CD4-positive, alpha-beta T cell treated with Interleukin-4 for 1 hour (primary cell): ENCODE data around the gene MCAT.

Experiments used
- DNase-seq, 2 donors: peaks; one replicate each; pipeline ENCODE4 v3.0.0-alpha.2; 2020 to 2022

MCAT gene, protein sequence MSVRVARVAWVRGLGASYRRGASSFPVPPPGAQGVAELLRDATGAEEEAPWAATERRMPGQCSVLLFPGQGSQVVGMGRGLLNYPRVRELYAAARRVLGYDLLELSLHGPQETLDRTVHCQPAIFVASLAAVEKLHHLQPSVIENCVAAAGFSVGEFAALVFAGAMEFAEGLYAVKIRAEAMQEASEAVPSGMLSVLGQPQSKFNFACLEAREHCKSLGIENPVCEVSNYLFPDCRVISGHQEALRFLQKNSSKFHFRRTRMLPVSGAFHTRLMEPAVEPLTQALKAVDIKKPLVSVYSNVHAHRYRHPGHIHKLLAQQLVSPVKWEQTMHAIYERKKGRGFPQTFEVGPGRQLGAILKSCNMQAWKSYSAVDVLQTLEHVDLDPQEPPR

DNA sequence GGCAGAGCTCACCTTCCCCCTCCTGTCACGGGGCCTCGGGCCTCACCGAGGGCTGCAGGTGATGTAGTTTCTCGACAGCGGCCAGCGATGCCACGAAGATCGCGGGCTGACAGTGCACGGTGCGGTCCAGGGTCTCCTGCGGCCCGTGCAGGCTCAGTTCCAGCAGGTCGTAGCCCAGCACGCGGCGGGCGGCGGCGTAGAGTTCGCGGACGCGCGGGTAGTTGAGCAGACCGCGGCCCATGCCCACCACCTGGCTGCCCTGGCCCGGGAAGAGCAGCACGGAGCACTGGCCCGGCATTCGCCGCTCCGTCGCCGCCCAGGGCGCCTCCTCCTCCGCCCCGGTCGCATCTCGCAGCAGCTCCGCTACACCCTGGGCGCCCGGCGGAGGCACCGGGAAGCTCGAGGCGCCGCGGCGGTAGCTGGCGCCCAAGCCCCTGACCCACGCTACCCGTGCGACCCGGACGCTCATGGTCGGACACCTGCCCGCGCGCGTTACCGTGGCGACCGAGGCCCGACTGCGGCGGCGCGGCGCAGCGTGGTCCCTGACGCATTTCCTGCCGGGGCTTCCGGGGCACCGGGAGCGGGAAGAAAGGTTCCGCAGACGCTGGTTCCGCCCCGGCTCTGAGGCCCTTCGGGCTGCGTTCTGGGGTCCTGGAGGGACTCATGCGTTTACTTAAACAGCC is at the start of gene MCAT:
Gene MCAT, minus strand, starts transcription at position 519 of the 683 bp plus-strand sequence. Its CDS starts 50 bp downstream, at position 469.
- DNase-seq: peak; percentile 79 to 84

DNA sequence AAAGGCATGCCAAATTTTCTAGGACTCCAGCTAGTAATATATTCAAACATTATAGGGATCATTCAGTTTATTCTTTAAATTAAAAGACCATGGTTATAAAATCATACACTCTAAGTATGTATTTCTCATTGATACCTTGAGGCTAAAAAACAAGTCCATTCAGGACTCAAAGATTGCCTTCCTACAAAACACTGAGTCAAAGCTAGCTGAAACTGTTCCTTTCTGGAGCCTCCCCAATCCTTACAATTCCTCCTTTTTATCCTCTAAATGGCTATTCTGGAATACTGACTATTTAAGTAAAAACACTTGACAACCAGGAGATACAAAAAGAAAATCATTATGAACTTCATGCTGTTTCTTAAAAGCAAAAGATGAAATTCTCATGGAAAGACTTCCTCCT is 48.6 kb upstream of the MCAT start:
- no peak for DNase-seq

DNA sequence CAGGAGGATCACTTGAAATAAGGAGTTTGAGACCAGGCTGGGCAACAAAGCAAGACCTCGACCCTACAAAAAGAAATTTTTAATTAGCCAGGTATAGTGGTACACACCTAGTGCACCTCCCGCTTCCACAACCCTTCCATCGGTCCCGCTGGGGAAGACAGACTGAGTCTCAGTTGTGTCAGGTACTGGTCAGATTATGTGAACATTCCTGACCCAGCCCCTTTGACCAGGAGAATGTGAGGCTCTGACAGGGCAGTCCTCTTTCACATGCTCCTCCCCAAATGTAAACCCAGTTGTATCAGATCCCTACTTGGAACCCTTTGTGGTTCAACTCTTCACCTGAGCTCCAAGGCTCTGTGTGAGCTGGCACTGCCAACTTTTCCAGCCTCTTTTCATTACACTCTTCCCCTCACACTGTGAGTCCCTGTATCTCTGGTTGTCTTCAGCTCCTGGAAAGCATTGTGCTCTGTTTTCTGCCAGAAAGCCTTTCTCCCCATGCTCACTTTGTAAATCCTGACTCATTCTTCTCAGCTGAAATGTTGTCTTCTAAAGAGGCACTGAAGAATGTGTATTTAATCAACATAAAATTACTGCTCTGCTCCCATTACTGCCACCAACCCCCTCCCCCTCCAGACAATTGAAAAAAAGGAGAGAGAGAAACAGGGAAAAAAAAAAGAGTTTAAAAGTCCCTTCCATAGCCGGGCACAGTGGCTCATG is 45.8 kb upstream of the MCAT start:
- no peak for DNase-seq

DNA sequence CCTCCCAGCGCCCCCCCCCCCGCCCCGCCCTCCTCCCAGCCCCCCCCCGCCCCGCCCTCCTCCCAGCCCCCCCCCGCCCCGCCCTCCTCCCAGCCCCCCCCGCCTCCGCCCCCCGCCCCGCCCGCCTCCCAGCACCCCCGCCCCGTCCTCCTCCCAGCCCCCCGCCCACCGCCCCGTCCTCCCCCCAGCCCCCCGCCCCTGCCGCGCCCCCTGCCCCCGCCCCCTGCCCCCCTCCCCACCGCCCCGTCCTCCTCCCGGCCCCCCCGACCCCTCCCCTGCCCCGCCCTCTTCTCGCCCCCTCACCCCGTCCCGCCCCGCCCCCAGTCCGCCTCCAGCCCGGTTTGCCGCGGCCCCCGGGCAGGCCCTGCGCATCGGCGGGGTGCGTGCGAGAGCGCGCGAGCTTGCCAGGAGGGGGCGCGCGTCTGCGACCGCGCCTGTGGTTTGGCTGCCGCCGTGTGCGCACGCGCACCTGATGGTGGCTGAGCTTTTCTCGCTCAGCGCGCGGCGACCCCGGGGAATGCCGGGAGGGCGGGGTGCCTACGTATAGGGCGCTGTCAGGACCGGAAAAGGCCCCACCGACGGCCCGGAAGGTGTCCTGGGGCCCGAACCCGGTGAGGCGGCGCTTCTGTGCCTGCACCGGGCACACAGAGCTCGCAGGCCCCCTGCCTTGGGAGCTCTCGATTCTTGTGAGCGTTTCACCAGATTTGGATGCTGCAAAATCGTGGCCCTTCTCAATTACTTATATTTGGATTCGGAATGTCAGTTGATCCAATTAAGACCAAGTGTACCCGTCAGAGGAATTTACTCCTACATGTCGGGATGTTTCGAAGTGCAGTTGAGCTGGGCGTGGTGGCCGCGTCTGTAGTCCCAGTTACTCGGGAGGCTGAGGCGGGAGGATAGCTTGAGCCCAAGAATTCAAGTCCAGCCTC is 44.2 kb upstream of the MCAT start:
- peak; percentile 97 for DNase-seq

DNA sequence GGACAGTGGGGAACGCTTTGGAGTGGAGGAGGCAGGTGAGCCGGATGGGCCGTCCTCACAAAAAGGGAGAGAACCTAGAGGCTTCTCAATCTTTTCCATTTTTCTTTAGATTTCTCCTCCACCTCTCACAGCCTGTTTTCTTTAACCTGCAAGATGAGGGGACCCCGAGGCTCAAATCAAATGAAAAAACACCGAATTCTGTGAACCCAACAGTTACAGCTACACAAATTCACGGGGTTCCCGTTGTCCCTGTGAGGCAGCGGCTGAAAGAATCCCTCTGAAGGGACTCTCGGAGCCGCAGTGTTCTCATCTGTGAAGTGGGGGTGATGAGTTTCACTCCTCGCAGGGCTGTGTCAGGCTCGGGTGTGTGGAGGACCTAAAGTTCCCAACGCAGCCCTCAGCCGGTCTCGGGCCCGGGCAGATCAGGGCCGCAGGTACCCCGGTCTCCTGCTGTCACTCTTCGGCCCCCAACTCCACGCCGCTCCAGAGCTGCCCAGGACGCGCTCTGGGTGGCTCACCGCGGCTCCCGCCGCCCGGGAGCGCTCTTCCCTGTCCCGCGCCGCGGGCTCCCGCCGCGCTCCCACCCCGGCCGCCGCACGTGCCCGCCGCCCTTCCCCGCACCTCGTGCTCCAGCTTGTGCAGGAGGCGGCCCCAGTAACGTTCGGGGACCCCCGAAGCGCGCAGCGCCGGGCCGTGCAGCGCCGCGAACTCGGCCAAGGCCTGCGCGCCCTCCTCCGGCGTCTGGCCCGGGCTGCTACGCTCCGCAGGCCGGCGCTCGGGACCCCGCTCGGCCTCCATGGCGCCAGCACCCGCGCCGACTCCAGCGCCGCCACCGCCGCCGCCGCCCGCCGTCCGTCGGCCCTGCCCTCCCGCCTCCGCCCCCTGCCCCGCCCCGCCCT is 43.3 kb upstream of the MCAT start, which contains the start of gene TTLL12:
Gene TTLL12, minus strand, starts transcription at position 863 of the 899 bp plus-strand sequence. Its CDS starts 65 bp downstream, at position 798.
- peak; percentile 58 to 61 for DNase-seq

DNA sequence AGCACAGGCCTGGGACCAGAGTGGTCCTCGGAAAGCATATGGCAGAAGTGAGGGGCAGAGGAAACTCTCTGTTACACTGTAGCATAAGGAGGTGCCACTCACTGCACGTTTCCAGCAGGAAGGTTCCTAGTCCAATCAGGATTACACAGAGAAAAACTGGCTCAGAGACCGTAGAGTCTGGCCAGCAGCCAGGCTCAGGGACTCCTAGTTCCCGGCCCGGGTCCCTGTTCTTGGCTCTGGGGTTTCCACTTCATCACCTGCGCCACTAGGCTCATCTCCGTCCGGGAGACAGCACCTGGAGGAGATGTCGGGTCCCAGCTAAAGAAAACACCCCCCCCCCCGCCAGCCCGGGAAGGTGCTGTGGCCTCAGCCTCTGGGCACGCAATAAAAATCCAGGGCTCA is 42.7 kb upstream of the MCAT start:
- no peak for DNase-seq

DNA sequence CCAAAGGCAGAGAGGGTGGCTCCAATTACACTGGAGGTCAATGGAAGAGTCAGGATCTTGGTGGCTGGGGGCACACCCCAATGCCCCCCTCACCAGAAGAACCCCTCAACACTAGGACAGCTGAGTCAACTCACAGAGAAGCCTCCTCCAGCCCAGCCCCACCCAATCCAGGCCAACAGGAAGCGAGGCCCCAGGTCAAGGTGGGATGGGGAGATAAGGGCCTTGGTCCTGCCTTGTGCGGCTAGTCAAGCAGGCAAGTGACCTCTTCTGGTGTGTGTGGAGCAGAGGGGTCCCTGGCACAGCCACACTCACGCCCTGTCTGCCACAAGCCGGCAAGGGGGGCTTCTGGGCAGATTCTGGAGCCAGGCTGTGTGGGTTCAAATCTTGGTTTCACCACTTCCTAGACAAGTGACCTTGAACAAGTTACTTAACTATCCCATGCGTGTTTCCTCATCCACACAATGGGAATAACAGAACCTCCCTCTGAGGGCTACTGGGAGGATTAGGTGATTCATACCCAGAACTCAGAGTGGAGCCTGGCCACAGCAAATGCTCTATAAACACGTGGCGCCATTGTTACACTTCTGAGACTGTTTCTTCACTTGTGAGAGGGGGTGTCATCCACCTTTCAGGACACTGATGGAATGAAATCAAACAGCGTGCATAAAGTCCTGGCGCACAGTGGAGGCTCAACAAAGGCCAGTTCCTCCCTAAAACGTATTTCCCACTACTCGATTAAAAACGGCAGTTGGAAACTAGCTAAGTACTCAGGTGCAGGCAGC is 40.5 kb upstream of the MCAT start:
- DNase-seq: no peak

DNA sequence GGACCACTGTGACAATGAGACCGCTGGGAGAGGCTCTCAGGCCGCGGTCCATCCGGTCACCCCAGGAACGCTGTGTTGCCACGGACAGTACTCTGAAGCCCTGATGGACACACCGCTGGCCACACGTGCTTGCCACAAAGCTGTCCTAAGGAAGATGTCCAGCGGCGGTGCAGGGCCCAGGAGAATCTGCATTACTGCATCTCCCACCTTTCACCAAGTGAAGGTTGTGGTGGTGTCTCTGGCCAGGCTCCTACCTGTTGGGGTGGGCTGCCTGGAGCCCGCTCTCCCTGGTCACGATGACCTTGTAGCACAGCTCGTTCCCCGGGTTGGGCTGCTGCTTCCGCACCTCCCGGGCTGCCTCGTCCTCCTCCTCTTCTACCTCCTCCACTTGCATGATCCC is 39.5 kb upstream of the MCAT start:
- DNase-seq: no peak

DNA sequence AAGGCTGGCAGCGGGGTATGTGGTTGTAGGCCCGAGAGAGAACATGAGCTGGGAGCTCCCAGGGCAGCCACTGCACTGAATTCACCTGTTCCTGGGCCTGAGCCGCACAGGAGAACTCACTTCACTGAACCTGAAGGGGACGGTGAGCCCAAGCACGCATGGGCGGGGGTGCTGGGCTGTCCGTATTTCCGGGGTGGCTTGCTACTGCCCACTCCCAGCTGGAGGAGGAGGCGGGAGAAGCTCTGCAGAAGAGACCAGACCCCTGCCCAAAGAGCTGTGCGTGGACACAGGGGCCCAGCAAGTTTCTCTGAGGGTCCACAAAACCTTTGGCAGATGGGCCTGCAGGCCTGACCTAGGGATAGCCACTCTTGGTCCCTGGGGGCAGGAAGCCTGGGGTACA is 38.9 kb upstream of the MCAT start:
- DNase-seq: no peak

DNA sequence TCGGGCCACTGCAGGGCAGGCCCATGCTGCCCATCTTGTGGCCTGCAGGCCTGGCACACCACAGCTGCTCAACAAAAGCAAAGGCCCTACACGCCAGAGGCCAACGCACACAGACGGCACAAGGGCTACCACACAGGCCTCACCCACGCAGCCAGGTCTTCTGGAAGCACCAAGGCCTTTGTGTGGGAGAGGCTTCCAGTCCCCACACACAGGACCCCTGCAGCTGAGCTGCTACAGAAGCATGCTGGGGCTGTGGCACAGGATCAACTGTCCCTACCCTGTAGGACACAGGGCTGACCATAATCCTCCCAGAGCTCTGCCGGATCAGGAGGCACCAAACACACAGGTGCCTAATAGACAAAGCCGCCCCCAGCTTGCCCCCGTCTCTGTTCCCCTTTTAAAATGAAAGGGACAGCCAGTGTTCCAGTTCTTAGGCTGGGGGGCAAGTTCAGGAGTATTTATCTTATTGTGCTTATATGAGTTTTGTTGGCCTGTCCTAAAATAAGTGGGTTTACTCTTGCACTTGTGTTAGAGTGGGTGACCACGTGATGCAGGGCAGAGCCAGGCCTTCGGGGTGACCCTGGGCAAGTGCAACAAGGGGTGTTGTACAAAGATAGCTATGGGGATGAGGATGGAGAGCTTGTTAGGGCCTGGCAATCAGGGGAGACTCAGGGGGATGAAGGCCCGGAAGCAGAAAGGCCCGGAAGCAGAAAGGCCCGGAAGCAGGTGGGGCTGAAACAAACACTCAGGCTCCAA is 38.3 kb upstream of the MCAT start:
- no peak for DNase-seq

DNA sequence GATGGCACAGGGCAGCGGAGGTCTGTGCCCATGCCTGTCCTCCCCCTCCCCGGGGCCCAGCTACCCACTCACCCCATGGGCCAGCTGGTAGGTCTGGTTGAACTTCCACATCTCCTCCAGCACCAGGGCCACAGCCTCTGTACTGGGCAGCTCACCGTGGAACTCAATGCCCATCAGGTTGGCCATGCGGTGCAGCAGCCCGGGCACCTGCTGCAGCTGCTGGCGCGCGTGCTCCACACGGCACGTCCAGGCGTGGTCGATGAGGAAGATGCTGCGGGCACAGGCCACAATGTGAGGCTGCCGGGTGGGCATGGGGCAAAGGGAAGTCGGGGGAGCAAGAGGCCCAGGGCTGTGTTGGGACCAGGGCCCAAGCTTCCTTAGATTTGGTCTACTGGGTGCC is 37.5 kb upstream of the MCAT start:
- DNase-seq: no peak

DNA sequence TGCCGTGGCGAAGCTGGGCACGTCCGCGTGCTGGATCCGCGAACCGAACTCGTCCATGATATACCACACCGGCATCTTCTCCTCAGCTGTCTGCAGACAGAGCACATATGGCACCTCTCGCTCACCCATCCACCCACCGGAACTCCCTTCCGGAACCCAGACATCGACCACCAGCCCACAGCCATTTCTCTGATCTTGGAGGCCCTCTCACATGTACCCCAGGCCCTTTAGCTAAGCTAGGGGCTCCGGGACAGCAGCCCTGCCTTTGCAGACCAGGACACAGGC is 36.7 kb upstream of the MCAT start:
- no peak for DNase-seq

DNA sequence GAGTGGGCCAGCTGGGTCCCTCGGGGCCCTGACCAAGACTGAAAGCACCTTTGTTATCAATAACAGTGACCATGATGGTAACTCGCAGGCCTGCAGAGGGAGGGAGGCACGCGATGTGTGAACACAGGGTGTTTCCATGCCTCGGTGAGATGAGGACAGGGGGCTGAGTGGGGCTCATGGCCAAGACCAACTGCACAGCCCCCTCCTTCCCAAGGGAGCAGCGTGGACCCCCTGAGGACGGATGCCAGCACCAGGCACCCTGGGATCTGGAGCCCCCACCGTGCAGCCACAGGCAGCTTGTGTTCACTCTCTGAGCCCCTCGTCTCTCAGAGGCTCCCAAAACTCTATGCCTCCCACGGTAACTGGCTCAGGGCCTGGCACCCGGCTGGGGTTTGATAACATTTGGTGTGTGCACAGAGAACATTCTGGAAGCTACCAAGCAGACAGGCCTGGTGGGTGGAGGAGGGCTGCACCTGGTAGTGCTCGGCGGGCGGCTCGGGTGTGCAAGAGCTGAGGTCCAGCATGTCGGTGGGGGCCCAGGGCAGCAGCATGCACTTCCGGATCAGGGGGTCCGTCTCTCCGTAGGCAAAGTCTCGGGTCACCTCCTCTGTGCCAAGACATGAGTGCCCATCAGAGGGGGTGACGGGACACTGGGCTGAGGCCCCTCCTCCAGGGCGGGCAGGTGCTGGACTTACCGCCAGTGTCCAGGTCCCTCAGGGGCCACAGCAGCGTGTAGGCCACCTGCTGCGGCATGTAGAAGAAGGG is 36.1 kb upstream of the MCAT start:
- DNase-seq: no peak

DNA sequence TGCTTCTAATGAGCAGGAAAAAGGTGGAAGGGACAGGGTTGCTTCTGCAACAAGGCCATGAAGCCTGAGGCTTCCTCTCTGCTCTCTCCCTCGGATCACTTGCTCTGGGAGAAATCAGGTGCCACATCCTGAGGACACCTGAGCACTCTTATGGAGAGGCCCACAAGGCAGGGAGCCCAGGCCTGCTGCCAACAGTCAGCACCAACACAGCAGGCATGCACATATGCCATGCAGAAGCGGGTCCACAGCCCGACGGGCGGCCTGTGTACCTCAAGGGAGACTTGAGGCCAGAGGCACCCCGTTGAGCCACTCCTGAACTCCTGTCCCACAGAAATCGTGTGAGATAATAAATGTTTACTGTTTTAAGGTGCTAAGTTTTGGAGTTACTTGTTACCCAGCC is 34.3 kb upstream of the MCAT start:
- DNase-seq: no peak

DNA sequence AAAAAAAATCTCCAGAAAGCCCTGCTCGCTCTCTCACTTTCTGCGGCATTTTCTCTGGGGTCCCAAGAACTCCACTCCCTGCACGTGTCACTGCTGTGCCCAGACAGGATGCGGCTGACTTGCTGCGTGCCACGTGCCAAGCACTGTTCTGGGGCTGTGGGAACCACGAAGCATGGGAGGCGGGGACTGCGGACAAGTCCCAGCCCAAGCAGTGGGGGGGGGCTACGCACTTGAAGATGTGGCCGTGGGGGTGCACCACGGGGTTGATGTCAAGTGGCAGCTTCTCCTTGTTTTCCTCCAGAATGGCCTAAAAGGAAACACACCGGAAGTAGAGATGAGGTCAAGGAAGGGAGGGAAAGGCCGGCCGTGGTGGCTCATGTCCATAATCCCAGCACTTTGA is 32.9 kb upstream of the MCAT start:
- DNase-seq: no peak

DNA sequence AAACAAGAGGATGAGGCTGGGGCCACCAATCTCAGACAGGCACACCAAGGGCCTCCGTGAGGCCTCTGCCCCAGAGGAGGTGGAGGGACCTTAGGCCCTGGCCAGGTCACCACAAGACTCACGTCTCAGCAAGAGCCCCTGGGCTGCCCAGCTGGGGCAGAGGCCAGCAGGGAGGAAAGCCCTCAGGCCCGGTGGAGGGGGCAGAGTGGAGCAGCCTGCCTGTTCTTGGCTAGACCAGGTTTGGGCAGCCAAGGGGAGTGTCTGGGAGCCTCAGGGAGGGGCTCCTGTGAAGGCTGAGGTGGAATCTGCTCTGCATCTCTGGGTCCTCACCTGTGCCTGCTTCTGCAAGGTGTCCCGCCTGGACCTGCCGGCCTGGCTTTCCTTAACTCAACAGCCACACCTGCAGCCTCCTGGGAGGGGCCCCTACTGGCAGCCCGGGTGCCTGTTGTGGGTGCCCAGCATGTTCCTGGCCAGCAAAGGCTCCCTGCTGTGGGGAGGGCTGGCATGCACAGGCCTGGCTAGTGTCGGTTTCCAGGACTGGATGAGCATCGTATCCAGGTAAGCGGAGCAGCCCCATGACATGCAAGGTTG is 31.8 kb upstream of the MCAT start:
- DNase-seq: no peak

DNA sequence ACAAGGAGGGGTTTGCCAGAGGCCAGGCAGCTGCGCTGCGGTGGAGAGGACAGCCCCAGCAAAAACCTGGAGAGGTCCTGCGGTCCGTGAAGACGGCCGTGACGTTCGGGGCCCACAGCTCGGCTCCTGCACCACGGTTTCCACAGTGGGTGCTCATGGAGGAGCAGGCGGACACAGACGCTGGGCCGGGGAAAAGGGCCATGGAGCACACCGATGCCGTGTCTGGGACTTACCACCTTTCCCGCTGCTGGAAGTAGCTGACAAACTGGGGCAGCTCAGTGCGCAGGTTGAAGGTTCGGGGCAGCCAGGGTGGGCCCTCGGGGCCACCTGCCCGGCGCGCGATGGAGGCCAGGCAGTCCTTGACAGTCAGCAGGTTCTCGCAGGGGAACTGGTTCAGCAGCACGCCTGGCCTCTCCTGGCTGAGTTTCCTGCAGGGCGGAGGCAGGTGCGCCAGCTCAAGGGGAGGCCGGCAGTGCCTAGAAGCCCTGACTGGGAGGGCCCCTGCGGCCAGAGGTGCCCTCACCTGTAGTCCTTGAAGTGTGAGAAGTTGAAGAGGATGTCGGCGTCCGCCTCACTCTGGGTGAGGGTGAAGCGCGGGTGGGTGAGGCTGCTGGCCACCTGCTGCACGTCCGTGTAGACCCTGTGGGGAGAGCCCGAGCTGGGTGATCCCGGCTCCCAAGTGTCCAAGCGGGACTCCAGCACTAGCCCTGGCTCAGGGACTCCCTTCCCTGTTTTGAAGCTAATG is 30.9 kb upstream of the MCAT start:
- no peak for DNase-seq

DNA sequence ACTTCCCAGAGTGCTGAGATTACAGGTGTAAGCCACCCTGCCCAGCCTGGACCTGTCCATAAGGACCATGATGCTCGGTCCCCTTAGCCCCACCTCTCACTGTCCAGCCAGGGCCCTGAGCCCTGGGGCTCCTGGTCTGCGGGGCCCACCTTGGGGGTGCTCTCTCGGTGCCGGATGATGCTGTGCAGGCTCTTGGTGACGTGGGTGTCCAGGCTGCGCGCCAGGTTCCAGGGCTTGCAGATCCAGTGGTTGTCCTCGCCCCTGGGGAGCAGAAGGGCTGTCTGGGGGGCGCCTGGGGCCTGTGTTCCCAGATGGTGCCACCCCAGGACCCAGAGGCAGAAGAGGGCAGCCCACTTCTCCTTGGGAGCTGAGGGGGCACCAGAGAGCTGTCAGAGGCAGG is 30.4 kb upstream of the MCAT start:
- no peak for DNase-seq
